ENCODE measurements around the gene HLA-DMA.
A peak's percentile ranks its signal among the peaks of the same experiment; 100 is the strongest.

HLA-DMA gene

GRCh38 chr6:32974016-32974333 is 21.1 kb upstream of the HLA-DMA start:
- no peak for DNase-seq

DNA sequence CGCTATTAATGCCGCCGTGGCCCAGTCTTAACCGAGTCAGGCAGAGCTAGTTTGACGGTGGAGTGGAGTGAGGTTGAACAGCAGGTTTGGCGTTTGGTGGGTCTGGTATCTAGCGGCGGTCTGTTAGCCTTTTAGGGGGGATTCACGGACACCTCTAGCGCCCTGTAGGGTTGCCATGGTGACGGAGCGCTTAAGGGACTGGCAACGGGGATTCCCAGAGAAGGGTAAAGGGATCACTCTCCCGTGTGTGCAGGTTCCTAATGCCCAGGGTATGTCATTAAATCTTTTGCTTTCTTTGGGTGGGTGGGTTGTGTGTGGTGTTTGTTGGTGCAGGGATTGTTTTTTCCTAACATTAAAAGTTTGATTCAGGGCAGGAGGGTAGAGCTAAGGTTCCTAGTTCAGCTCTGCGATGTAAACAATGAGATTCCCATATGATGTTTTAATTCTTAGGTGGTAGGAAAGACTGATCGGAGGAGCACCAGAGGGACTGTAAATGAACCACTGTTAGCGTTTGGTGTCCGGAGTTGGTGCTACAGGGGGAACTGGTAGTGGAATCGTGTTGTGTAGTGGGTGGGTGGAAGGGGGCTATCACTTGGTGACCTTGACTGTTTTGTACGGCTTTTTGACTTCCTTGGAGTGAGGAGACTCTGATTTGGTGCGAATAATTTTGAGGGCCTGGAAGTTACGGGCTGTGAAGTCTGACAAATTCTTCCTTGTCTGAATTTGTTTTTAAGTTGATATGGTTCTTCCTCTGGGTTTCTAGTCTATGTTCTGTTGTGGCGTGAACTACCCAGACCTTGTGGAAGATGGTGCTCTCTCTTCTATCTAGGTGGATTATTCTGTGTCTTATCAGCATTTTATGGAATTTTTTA is 20.5 kb upstream of the HLA-DMA start:
- DNase-seq: peak; percentile 62

DNA sequence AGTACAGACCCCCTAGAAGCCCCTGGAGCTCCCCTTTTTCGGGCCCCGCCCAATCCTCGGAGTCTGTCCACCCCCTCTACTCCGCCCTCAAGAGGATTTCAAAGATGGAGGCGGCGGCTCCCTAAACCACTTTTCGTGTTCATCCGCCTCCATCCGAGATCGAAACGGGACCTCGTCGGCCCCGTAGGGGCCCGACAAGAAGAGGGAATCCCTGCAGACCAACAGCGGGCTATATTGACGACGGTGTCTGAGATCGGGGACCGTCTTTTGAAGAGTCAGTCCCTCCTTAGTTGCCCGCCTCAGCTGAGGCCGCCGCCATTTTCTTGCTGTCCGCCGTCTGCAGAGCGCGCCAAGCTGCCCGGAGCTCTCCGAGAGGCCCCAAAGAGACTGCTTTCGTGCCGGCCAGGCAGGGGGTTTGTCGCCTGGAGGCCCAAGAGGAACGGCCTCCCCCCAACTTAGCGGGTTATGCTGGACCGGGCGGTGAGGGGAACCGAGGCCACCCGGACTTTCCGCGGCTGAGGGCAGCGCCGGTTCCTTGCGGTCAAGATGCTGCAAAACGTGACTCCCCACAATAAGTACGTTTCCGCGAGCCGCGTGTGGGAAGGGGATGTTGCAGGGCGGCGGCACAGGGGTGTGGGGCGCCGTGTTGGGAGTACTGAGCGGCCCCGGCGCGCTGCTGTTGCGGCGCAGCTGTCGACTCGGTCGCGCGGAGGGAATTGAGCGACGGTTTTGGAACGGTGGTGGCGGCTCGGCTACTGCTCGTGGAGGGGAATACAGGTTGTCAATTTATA is 19.7 kb upstream of the HLA-DMA start:
- DNase-seq: no peak

- peak; percentile 99 for DNase-seq
These were observed 18.9 kb upstream of the HLA-DMA start for GRCh38 chr6:32971581-32972352.

DNA sequence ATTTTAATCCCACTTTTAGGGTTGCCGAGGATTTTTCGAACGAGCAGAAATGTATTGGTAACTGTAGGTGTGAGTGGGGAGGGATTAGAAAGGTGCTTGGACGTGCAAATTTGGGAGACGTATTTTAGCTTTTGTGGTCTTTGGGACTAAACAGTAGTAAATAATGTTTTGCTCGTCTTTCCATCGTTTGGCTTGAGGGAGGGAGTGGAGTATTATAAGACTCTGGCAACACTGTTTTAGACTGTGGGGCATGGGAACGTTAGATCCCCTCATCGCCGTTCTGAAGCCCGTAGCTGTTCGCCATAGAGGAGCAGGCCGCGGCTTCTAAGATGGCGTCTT is 18.3 kb upstream of the HLA-DMA start:
- DNase-seq: no peak

DNA sequence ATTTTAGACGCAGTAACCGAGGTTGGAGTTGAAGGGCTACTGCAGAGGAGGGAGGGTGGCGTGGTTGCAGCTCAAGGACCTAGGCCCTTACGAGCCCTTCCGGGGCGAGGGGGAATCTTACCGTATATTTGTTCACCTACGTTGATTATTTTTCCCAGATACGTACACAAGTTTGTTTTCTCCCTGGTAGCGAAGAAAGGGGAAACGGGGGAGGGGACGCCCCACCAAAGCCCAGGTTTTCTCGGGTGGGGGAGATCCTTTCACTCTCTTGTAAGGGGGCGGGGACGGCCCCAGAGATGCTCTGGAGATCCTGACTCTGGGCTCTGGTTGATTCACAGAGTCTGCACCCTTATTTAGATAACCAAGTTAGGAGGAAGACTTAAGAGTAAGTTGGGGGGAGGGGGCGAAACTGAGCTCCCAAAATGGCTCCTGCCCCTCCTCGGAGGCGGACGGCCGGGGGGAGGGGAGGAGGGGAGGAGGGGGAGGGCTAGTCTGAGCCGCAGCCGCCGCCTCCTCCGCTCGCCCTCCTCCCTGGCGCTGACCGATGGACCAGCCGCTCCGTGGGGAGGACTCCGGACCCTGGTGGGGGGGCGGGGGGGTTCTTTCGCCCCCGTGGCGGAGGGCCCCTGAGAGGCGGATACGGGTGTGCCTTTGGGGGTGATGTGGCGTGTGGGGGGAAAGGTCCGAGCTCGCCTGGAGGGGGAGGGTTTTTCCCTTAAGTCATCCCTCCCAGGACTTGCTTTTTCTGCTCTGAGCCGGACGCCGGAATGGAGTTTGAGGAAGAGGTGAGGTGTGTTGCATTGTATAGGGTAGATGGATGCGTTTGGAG is 17.7 kb upstream of the HLA-DMA start:
- DNase-seq: peak; percentile 78

DNA sequence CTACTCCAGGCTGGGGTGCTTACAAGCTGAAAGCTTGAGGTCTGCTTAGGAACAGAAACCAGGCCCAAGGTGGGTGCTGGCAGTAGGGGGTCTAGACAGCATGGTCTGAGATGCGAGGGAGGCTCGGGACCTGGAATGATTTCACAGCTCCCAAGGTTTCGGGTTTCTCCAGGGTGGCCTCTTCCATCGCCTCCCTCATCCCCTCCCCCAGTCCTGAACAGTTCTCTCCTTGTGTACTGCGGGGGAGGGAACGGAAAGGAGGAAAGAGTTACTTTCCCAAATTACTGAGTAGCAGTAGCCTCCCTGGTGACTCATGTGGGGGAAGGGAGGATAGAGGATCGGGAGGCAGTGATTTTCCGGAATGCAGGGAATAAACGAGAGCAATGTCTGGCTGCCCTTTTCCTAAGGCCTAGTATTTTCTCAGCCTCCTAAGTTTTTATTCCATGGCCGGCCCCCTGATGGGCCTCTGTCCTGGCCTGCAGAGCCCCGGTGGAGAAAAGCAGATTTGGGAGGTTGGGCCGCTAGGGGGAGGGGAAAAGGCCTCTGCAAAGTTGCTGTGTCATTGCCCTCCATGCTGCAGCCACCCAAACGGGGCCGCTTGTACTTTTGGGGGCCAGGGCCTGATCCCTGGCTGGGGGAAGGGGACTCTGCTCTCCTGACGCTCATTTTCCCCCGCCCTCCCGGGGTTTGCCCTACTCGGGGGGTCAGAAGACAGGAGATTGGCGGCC is 17.0 kb upstream of the HLA-DMA start:
- peak; percentile 75 for DNase-seq

DNA sequence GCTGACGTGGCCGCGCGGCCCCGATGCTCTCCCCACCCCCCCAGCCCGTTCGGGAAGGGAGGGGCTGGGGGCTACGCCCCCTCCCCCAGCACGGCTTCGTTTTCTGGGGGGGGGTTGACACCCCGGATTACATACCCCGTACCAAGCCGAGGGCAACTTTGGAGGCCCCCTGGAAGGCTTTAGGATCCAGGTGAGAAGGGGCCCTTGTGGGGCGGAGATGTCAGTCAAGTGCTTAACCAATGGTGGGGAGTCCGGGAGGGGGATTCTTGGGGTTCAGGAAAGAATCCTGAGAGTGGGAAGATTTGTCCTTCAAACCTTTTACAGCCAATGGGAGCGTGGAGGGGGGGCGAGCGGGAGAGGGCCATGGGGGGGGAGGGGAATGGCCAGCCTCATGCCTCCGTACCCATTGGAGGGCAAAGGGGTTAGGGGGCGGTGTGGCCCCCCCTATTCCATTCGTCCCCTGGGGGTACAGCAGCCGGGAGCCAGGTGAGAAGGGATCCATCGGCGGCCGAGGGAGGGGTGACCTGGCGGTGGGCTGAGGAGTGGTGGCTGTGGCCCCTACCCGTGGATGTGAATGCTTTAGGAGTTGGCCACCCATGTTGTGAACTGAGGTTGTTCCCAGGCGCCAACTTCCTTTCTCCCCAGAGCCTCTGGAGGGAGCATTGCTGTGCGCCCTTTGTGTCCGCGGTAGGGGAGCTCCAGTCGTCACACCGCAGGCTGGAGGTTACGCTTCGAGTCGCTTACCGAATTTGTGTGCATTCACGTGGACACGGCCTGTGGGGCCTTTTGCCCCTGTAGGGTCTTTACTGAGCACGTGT is 16.2 kb upstream of the HLA-DMA start:
- peak; percentile 78 for DNase-seq

GRCh38 chr6:32968093-32968866 is 15.4 kb upstream of the HLA-DMA start, which contains the start of gene BRD2:
TSS of gene BRD2 (plus strand) at chr6:32968594. CDS start at chr6:32972899, 4,305 bp downstream.
- peak; percentile 91 for DNase-seq

- peak; percentile 65 for DNase-seq
These were observed 14.5 kb upstream of the HLA-DMA start for GRCh38 chr6:32967151-32968091.

DNA sequence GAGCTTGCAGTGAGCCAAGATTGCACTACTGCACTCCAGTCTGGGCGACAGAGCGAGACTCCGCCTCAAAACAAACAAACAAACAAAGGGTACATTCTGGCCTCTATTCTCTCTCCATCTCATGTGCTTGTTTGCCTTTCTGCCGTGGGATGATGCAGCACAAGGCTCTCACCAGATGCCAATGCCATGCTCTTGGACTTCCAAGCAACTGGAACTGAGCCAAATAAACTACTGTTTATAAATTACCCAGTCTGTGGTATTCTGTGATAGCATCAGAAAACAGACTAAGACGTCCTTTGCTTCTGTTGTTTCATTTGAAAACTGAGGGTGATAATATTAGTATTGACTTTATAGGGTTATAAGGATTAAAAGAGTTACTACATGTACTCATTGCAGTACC is 11.9 kb upstream of the HLA-DMA start:
- no peak for DNase-seq

DNA sequence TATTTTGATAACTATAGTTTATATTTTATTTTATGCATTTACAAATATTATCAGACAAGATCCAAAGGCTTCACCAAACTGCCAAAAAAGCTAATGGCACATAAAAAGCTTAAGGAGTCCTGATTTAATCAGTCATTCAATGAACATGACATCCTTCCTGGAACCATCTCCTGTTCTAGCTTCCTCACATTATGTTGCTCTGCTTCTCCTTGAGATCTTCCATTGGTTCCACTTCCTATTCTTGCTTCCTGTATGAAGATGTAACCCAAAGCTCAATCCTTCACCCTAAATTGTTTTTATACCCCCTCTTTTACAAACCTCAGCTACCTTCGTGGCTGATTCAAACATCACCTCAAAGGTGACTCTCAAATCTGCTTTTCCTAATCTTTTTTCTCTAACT is 11.0 kb upstream of the HLA-DMA start:
- no peak for DNase-seq

DNA sequence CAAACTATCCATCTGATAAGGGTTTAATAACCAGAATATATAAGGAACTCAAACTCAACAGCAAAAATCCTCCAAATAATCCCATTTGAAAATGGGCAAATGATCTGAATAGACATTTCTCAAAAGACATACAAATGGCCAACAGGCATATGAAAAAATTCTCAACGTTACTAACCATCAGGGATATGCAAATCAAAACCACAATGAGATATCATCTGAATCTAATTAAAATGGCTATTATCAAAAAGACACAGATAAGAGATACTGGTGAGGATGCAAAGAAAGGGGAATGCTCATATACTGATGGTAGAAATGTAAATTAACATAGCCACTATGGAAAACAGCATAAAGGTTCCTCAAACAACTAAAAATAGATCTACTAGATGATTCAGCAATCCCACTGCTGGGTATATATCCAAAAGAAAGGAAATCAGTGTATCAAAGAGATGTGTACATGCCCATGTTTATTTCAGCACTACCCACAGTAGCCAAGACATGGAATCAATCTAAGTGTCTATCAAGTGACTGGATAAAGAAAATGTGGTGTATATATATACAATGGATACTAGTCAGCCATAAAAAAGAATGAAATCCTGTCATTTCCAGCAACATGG is 9.4 kb upstream of the HLA-DMA start:
- DNase-seq: no peak

GRCh38 chr6:32960563-32960962 is 7.7 kb upstream of the HLA-DMA start:
- no peak for DNase-seq

DNA sequence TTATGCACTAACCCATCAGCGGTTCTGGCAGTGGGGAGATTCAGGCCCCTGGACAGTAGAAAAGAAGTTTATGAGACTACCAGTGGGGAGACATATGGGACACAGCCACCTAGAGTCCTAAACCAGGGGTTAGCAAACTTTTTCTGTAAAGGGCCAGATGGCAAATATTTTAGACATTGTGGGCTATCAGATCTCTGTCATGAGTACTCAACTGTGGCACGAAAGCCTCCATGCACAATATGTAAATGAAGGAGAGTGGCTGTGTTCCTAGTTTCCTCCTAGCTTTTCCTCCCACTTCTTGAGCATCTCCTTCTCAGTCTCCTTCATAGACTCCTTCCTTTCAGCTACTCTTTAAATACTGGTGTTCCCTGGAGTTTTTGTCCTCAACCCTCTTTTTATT is 3.3 kb upstream of the HLA-DMA start:
- no peak for DNase-seq

DNA sequence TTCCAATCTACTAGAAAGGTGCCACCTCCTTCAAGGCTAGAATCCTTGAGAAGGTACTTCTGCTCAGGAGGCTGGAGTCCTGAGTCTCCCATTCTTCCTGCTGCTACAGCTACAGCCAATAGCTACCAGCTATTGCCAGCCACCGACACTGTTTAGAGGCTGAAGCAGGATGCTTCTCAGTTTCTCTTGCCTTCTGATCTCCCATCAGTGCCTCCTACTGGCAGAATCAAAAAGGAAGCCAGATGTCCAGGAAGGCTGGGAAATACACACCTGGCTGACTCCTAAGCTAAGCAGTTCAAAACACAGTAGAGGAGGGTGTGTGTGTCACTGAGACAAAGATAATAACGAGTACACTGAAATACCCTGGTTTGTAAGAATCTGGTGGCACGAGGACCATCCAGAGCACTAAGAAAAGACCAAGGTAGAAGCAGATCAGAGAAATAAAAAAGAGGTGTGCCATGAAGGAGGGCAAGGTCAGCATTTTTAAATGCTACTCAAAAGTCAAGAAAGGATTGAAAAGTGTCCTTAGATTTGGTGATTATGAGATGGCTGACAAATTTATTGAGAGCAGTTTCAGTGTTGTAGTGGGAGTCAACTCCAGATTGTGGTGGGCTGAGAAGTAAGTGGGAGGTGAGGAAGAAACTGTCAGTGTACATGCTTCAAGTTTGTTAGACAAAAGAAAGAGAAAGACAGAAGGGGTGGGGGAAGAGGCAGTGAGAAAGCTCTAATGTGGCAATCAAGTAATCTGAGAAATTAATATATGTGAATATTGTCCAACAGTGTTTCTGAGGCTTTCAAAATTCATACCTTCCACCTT is 2.3 kb upstream of the HLA-DMA start:
- no peak for DNase-seq

DNA sequence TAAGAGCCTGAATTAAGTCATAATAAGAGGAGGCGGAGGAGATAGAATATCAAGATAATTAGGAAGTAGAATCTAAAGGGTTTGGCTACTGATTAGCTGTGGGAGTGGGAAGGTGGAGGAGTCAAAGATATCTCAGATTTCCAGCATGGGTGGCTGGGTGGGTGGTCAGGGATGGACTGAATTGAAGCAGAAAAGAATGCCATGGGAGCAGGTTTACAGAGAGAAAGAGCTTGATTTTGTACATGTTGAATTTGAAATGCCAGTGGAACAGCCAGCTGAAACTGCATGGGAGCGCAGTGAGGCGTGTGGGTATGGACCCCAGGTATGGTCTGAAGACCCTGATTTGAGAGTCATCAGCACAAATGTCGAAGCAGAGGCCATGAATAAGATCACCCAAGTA is 1.4 kb upstream of the HLA-DMA start:
- DNase-seq: no peak

- no peak for DNase-seq
These were observed 878 bp upstream of the HLA-DMA start for GRCh38 chr6:32953775-32954174.
